ENCODE data around the gene ANO6. TPM values are rescaled to one million over a fixed set of nuclear protein-coding genes. Genes with fewer than 3 reads are reported as not detected.

The ANO6 gene
- total RNA-seq, 2 experiments from 2014 or later, result 13.1 to 13.6 TPM

DNA sequence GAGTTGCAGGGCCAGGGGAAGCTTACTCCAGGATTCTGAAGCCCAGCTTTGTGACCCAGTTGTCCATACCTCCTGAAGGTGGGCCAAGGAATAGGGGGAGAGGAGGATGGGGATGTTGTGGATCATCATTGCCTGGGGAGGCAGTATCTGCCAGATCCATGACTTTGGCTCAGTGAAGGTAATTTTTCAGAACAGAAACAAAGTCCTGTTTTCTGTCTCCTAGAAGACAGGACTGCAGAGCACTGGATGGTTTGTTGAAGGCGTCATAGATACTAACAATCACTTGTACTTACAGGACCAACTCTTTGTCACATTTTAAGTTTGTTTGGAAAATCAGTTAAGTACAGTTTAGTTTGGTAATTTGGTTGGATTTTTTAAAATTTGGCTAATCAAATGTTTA, 38.4 kb downstream of the ANO6 start:
- DNase-seq, result no peak
- ChIA-PET CTCF (no interaction called here), POLR2A (no interaction called here)
- H3K27me3 Mint-ChIP-seq, result no peaks in the 10 kb centered on the region
- no peaks in the 10 kb centered on the region for H3K9me3 Mint-ChIP-seq
- peaks cover 3% of the 10 kb centered on the region for H3K36me3 Mint-ChIP-seq (ENCODE audit: low read depth)
- H3K4me1 Mint-ChIP-seq (ENCODE audit: low read depth), result peaks cover 17% of the 10 kb centered on the region
- no peak overlapping the region for H3K4me3 Mint-ChIP-seq
- intact Hi-C loops (cut with micrococcal nuclease), result no loop called here
- no peak overlapping the region for H3K27ac Mint-ChIP-seq
- TF ChIP-seq, protein P1, sequence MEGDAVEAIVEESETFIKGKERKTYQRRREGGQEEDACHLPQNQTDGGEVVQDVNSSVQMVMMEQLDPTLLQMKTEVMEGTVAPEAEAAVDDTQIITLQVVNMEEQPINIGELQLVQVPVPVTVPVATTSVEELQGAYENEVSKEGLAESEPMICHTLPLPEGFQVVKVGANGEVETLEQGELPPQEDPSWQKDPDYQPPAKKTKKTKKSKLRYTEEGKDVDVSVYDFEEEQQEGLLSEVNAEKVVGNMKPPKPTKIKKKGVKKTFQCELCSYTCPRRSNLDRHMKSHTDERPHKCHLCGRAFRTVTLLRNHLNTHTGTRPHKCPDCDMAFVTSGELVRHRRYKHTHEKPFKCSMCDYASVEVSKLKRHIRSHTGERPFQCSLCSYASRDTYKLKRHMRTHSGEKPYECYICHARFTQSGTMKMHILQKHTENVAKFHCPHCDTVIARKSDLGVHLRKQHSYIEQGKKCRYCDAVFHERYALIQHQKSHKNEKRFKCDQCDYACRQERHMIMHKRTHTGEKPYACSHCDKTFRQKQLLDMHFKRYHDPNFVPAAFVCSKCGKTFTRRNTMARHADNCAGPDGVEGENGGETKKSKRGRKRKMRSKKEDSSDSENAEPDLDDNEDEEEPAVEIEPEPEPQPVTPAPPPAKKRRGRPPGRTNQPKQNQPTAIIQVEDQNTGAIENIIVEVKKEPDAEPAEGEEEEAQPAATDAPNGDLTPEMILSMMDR (IDR thresholded peaks at IDR 0.05), result no peak
- no peak for ATAC-seq

DNA sequence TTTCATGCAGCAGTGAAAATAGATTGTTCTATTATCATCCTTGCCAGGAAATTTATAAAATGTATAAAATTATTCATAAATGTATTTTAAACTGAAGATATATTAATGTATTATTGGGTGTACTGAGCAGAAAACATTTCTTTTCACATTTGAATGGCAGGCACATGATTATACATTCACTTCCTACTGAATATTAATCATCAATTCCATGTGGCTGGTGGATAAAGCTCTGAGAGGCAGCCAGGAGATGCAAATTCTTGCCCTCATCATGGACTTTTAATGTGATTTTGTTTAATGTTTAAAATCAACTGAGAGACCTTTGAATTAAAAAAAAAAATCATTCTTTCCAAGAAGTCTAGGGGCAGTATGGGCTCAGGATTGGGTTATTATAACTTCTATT, 40.8 kb downstream of the ANO6 start:
- POLR2A ChIA-PET, result no interaction called here
- Mint-ChIP-seq H3K4me1 (ENCODE audit: low read depth) (peaks cover 25% of the 10 kb centered on the region), H3K36me3 (ENCODE audit: low read depth) (peaks cover 3% of the 10 kb centered on the region), H3K27ac (no peak overlapping the region), H3K9me3 (no peaks in the 10 kb centered on the region), H3K27me3 (no peaks in the 10 kb centered on the region), H3K4me3 (no peak overlapping the region)
- TF ChIP-seq, protein P1 (IDR thresholded peaks at IDR 0.05), result no peak
- ATAC-seq, result no peak
- intact Hi-C loops (cut with micrococcal nuclease), result no loop called here
- CTCF ChIA-PET, result interaction anchor here (0.5 kb wide), 1 partner anchor 54 kb away, joined by 3 read pairs; no protein-coding TSS in a partner anchor
- DNase-seq, result no peak

DNA sequence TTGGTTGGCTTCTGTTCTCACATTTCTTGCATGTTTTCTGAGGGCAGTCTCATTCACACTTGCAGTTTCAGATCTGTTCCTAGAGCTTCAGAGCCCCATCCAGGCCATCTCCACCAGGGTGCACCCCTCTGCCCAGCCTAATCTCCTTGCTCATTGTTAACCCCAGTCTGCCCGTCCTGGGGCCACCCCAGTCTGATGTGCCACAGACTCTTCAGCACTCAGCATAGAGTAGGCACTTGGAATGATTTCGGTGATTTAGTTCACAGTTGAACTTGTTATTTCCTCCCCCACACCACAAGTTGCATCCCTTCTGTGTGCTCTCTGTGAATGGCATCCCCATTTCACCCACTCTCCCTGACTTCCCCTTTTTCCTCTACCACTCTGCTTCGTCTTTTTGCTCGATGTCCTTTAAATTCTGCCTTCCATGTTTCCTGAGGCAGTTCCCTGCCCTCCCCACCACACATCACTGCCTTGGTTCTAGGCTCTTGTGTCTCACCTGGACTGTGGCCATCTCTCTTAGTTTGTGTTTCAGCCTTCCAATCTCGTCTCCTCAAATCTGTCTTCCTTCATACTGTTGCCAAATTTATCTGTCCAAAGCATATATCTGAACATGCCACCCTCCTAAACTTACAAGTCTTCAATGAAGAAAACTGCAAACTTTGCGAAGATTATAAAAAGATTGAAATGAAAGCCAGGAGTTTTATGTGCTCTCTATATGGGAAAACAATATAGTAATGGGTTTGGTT, 41.5 kb downstream of the ANO6 start:
- H3K27me3 Mint-ChIP-seq, result no peaks in the 10 kb centered on the region
- TF ChIP-seq, protein P1 (IDR thresholded peaks at IDR 0.05), result no peak
- no peak overlapping the region for H3K27ac Mint-ChIP-seq
- H3K9me3 Mint-ChIP-seq, result no peaks in the 10 kb centered on the region
- H3K4me1 Mint-ChIP-seq (ENCODE audit: low read depth), result peaks cover 25% of the 10 kb centered on the region
- intact Hi-C loops (cut with micrococcal nuclease), result no loop called here
- ATAC-seq (peak; percentile 61), DNase-seq (peak; percentile 16)
- CTCF ChIA-PET, result interaction anchor here (0.5 kb wide), 1 partner anchor 53 kb away, joined by 3 read pairs; no protein-coding TSS in a partner anchor
- H3K4me3 Mint-ChIP-seq, result no peak overlapping the region
- POLR2A ChIA-PET, result no interaction called here
- peaks cover 3% of the 10 kb centered on the region for H3K36me3 Mint-ChIP-seq (ENCODE audit: low read depth)

DNA sequence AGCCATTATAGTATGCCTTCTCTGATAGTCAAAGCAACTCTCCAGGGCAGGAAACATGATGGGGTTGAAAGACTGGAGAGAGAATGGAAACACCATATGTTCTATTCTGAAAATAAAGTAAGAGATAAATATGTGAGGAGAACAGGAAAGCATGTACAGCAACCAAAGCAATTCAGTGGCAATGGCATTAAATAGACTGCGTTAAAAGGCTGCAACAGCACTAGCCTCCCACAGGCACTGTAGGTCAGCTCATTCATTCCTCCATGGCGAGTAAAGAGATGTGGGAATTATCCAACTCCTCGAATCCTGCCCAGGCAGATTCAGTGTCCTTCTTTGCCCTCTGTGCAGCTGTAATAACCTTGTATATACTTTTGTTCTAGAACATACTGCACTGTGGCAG, 43.8 kb downstream of the ANO6 start:
- no peak overlapping the region for H3K4me3 Mint-ChIP-seq
- no peak overlapping the region for H3K27ac Mint-ChIP-seq
- ChIA-PET POLR2A (no interaction called here), CTCF (no interaction called here)
- H3K36me3 Mint-ChIP-seq (ENCODE audit: low read depth), result no peaks in the 10 kb centered on the region
- intact Hi-C loops (cut with micrococcal nuclease), result no loop called here
- peaks cover 25% of the 10 kb centered on the region for H3K4me1 Mint-ChIP-seq (ENCODE audit: low read depth)
- H3K9me3 Mint-ChIP-seq, result no peaks in the 10 kb centered on the region
- H3K27me3 Mint-ChIP-seq, result no peaks in the 10 kb centered on the region
- TF ChIP-seq, protein P1 (IDR thresholded peaks at IDR 0.05), result no peak
- DNase-seq (no peak), ATAC-seq (no peak)

DNA sequence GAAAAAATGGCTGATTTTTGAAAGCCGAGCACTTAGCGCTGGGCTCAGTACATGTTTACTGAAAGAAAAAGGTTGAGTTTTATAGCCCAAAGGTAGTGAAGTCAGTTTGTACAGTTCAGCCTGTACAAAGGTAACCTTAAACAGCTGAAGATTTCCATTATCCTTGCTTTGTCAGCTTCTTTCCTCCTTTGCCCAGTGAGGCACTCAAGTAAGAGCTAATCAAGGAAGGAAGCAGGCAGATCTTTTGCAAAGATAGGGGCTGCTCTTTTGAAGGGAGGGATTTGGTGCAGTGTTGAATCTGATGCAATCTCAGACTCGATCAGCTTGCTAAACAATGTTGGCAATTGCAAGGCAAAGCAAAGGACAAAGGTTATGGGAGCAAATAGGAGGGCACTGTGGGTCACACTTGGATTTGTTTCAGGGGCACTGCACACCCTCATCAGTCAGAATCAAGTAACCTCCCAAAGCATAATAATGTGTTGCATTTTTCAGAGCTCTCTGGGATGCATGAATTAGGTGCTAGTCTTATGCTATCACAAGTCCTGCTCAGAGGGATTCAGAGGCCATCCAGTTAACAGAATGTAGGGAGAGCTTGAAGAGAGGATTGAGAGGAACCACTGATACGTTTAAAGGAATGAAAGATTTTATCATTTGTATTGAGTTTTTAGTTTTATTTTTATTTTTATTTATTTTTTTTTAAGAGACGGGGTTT, 44.4 kb downstream of the ANO6 start:
- Mint-ChIP-seq H3K27ac (no peak overlapping the region), H3K36me3 (ENCODE audit: low read depth) (no peaks in the 10 kb centered on the region), H3K27me3 (no peaks in the 10 kb centered on the region), H3K4me3 (no peak overlapping the region), H3K4me1 (ENCODE audit: low read depth) (peaks cover 25% of the 10 kb centered on the region), H3K9me3 (no peaks in the 10 kb centered on the region)
- POLR2A ChIA-PET, result no interaction called here
- no peak for ATAC-seq
- TF ChIP-seq, protein P1 (IDR thresholded peaks at IDR 0.05), result no peak
- CTCF ChIA-PET, result no interaction called here
- intact Hi-C loops (cut with micrococcal nuclease), result no loop called here
- no peak for DNase-seq
